ENCODE measurements around the gene DRC1.

GRCh38 chr2:26451700-26452099, 50.0 kb downstream of the DRC1 start:
- no peak for TF ChIP-seq CTCF (IDR thresholded peaks at IDR 0.05)
- no peak for TF ChIP-seq POLR2A (IDR thresholded peaks at IDR 0.05; ENCODE audit: low read depth)
- TF ChIP-seq EP300 (IDR thresholded peaks at IDR 0.05) = no peak

Data from esophagus muscularis mucosa (tissue), 4 donors.